Endothelial cell of umbilical vein (primary cell): ENCODE measurements around the gene XNDC1N. TPM values are rescaled to one million over a fixed set of nuclear protein-coding genes. Genes with fewer than 3 reads are reported as not detected.
"Not testable (repeated sequence)": the region's sequence is repeated elsewhere in the genome, so short reads cannot be mapped to it uniquely, and the experiment has no call there.

ENCODE experiments used
- BruUV-seq: library from RNA; stranded (reverse); fragments of 400-500 nt; replicated peaks from 2 replicates; lab custom pipeline; 2021; lab: Mats Ljungman, UMichigan
- CTCF ChIA-PET: fragments of 300-600, 350-600 bp; sonication (Branson Sonifier 250); formaldehyde crosslinking; loops from one replicate; lab custom pipeline; 2021; ENCODE audit warnings: antibody characterized with exemption, inconsistent platforms; lab: Charles Lee
- POLR2A ChIA-PET: fragments of 300-600, 350-600 bp; sonication (Branson Sonifier 250); formaldehyde crosslinking; loops from one replicate; lab custom pipeline; 2021; ENCODE audit warnings: antibody characterized with exemption, inconsistent platforms; lab: Charles Lee
- DNase-seq: peaks from one replicate; pipeline ENCODE4 v3.0.0-alpha.2; 2011; ENCODE audit warnings: low read depth, low spot score
- FAIRE-seq: peaks from 2 replicates; lab custom pipeline; 2011; peaks lifted over from hg19 to GRCh38; lab: Jason Lieb, UNC
- H2AFZ ChIP-seq: 2 replicates; pipeline ENCODE4 v1.6.0; 2012; ENCODE audit warnings: low read depth, low read length, control low read depth, inconsistent platforms
- H3K27ac ChIP-seq: 2 replicates; pipeline ENCODE4 v1.5.1; 2011; ENCODE audit warnings: low read depth, mild to moderate bottlenecking, control low read depth, low read length, moderate library complexity; ENCODE audit not compliant: insufficient read depth
- H3K27me3 ChIP-seq, 2 experiments: 2 replicates each; pipeline versions ENCODE4 v1.6.0 to v1.6.1; 2011; ENCODE audit warnings: low read length in 2 of 2, mixed read lengths in 1 of 2; ENCODE audit not compliant: control insufficient read depth in 2 of 2, insufficient read depth in 2 of 2
- H3K36me3 ChIP-seq, 2 experiments: 2 replicates in 1 of 2; 3 replicates in 1 of 2; pipeline ENCODE4 v1.5.1; 2011; ENCODE audit warnings: low read length in 2 of 2, mild to moderate bottlenecking in 1 of 2, moderate library complexity in 1 of 2; ENCODE audit not compliant: control insufficient read depth in 2 of 2, insufficient read depth in 2 of 2; ENCODE audit errors: extremely low read depth in 1 of 2
- H3K4me1 ChIP-seq: 3 replicates; pipeline ENCODE4 v1.5.1; 2011; ENCODE audit warnings: mild to moderate bottlenecking, low read length; ENCODE audit not compliant: control insufficient read depth, insufficient read depth; ENCODE audit errors: extremely low read depth
- H3K4me2 ChIP-seq: 2 replicates; pipeline ENCODE4 v1.6.1; 2011; ENCODE audit warnings: low read length, control low read depth, mixed read lengths; ENCODE audit not compliant: insufficient read depth
- H3K4me3 ChIP-seq, 3 experiments: fragments of 200-600 bp in 1 of 3; sonication (generic), shearing (Covaris generic) in 1 of 3; replicated peaks in 1 of 3; 2 replicates each; pipeline ENCODE4 v1.5.1; 2011 to 2016; ENCODE audit warnings: control low read depth in 3 of 3, low read length in 3 of 3, mild to moderate bottlenecking in 2 of 3, inconsistent platforms in 1 of 3, low read depth in 1 of 3, moderate library complexity in 1 of 3; ENCODE audit not compliant: insufficient read depth in 1 of 3
- H3K79me2 ChIP-seq: 2 replicates; pipeline ENCODE4 v1.6.0; 2012; ENCODE audit warnings: low read length, inconsistent platforms; ENCODE audit not compliant: control insufficient read depth, insufficient read depth
- H3K9ac ChIP-seq: replicated peaks from 2 replicates; pipeline ENCODE3; 2011; ENCODE audit warnings: low read length, control low read depth; ENCODE audit not compliant: insufficient read depth; ENCODE audit errors: extremely low read depth
- H3K9me1 ChIP-seq: replicated peaks from 3 replicates; pipeline ENCODE4 v1.6.0; 2011; ENCODE audit warnings: mild to moderate bottlenecking, low read length; ENCODE audit not compliant: control insufficient read depth, insufficient read depth; ENCODE audit errors: extremely low read depth
- H3K9me3 ChIP-seq: replicated peaks from 2 replicates; pipeline ENCODE4 v1.5.1; 2012; ENCODE audit warnings: low read length, inconsistent platforms; ENCODE audit not compliant: control insufficient read depth, insufficient read depth
- H4K20me1 ChIP-seq: replicated peaks from 2 replicates; pipeline ENCODE3; 2011; ENCODE audit warnings: mild to moderate bottlenecking, low read length; ENCODE audit not compliant: control insufficient read depth, insufficient read depth; ENCODE audit errors: extremely low read depth
- dilution Hi-C: fragments of 300-500 bp; cut with MboI; formaldehyde crosslinking; loops from one replicate; pipeline ENCODE4 v1.15.0; 2019; ENCODE audit warnings: low sequenced_read_pairs; ENCODE audit not compliant: extremely low pct_ligation_motif_present
- intact Hi-C: fragments of 100-400 bp; cut with micrococcal nuclease; formaldehyde crosslinking; loops from one replicate; pipeline ENCODE4 v1.10.0; 2022
- polyA plus RNA-seq, 4 experiments: library from polyadenylated mRNA; depleted of rRNA in 3 of 4; stranded (reverse) in 3 of 4; unstranded in 1 of 4; fragments of >200 nt; gene quantifications; 2 replicates each; pipeline versions ENCODE4 v1.2.1 to v1.2.3, GENCODE V29; 2011 to 2012; ENCODE audit warnings: missing spikeins in 1 of 4
- total RNA-seq: library from RNA; stranded (reverse); gene quantifications from 2 replicates; pipeline ENCODE4 v1.2.3, GENCODE V29; 2021

XNDC1N gene
- total and polyA plus RNA-seq, 2 donors (not counting 3 experiments of a cell fraction or from before 2014, with no cell fraction given) = 3.5 to 9.0 TPM

DNA sequence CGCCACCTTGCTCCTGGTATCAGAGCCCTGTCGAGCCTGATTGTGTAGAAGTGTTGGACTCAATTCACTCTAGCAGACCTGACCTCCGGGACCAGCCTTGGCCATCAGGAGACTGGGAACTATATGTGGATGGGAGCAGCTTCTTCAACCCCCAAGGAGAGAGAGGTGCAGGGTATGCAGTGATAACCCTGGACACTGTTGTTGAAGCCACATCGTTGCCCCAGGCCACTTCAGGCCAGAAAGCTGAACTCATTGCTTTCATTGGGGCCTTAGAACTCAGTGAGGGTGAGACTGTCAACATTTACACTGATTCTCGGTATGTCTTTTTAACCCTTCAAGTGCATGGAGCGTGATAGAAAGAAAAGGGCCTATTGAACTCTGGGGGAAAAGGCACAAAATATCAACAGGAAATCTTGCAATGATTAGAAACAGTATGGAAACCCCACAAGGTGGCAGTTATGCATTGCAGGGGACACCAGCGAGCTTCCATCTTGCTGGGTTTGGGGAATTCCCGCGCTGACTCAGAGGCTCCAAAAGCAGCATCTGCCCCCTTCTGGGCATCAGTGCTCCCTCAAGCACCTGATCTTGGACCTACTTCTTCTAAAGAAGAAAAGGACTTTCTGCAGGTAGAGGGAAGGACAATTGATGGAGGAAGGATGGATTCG lies 16.9 kb downstream of the XNDC1N start:
- H4K20me1 ChIP-seq, H3K9me1 ChIP-seq, H2AFZ ChIP-seq, H3K27me3 ChIP-seq, POLR2A ChIA-PET, DNase-seq, H3K4me3 ChIP-seq, H3K79me2 ChIP-seq, H3K9me3 ChIP-seq, FAIRE-seq, BruUV-seq, H3K4me2 ChIP-seq, intact Hi-C loops, H3K36me3 ChIP-seq, H3K27ac ChIP-seq, dilution Hi-C loops, H3K4me1 ChIP-seq, H3K9ac ChIP-seq: not testable (repeated sequence)
- CTCF ChIA-PET = interaction anchor here (0.7 to 1.2 kb wide), 3 partner anchors 47 to 104 kb away, joined by 3 to 4 read pairs (median 3); no protein-coding TSS in a partner anchor

GRCh38 chr11:71910775-71911174 lies 17.6 kb downstream of the XNDC1N start:
- H3K9ac ChIP-seq, dilution Hi-C loops, H3K4me2 ChIP-seq, POLR2A ChIA-PET, H3K9me1 ChIP-seq, H3K36me3 ChIP-seq, DNase-seq, H3K79me2 ChIP-seq, H3K27ac ChIP-seq, H3K4me1 ChIP-seq, H3K9me3 ChIP-seq, H2AFZ ChIP-seq, H3K4me3 ChIP-seq, H3K27me3 ChIP-seq, BruUV-seq, intact Hi-C loops, FAIRE-seq, H4K20me1 ChIP-seq: not testable (repeated sequence)
- CTCF ChIA-PET = interaction anchor here (1.2 kb wide), 1 partner anchor 98 kb away, joined by 3 read pairs; no protein-coding TSS in a partner anchor
